Astrocyte of the cerebellum (primary cell): Measurements from ENCODE around the gene PCP4.

Experiments used
- DNase-seq: peaks from one replicate; pipeline ENCODE4 v3.0.0-alpha.2; 2011; ENCODE audit warnings: low read depth
- H3K4me3 ChIP-seq: 2 replicates; pipeline ENCODE4 v1.5.1; 2011; ENCODE audit warnings: mild to moderate bottlenecking, low read depth, low read length, moderate library complexity
- in situ Hi-C: cut with HindIII; loops from 2 replicates; pipeline ENCODE4 v1.10.0; 2017; ENCODE audit warnings: low sequenced_read_pairs
- TF ChIP-seq, protein P1 (sequence below): IDR thresholded peaks from 2 replicates; pipeline ENCODE4 v1.5.1; 2012; ENCODE audit warnings: low read length, low read depth, moderate library complexity, mild to moderate bottlenecking; ENCODE audit errors: missing control alignments

The PCP4 gene

DNA sequence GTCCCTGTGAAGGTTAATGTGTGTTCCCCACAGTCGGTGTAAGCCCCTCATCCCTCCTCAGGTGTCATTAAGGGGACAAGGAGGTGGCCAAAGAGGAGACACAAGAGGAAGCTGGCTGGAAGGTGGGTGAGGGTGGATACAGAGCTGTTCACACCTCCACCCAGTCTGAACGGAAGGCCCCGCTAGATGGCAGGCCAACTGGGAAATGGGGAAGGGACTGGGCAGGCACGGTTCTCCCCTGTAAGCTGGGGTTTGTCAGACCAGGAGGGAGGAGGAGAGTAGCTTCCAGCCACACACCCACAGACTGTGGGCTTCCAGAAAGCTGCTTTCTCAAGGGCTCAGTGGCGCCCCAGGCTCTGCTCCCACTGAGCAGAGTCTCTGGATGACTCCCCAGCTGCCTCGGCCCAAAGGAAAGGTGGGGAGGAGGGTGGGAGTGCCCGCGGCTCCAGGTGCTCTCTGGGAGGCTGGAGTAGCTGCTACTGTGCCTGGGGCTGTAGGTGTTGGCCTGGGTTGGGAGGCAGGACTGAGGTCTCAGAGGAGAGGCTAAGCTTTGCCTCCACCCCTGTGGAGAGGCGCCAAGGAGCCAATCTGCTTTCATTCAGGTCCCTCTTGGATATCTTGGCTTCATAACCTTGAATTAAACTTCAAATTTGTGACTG, 41.2 kb downstream of the PCP4 start:
- H3K4me3 ChIP-seq = no peak overlapping the region
- in situ Hi-C loops = no loop called here
- DNase-seq = no peak
- TF ChIP-seq, protein P1, sequence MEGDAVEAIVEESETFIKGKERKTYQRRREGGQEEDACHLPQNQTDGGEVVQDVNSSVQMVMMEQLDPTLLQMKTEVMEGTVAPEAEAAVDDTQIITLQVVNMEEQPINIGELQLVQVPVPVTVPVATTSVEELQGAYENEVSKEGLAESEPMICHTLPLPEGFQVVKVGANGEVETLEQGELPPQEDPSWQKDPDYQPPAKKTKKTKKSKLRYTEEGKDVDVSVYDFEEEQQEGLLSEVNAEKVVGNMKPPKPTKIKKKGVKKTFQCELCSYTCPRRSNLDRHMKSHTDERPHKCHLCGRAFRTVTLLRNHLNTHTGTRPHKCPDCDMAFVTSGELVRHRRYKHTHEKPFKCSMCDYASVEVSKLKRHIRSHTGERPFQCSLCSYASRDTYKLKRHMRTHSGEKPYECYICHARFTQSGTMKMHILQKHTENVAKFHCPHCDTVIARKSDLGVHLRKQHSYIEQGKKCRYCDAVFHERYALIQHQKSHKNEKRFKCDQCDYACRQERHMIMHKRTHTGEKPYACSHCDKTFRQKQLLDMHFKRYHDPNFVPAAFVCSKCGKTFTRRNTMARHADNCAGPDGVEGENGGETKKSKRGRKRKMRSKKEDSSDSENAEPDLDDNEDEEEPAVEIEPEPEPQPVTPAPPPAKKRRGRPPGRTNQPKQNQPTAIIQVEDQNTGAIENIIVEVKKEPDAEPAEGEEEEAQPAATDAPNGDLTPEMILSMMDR = no peak

- no peak overlapping the region for H3K4me3 ChIP-seq
- TF ChIP-seq, protein P1 = peak; percentile 36
- DNase-seq = no peak
- in situ Hi-C loops = no loop called here
Measured at GRCh38 chr21:39911286-39912199, 44.3 kb downstream of the PCP4 start.

DNA sequence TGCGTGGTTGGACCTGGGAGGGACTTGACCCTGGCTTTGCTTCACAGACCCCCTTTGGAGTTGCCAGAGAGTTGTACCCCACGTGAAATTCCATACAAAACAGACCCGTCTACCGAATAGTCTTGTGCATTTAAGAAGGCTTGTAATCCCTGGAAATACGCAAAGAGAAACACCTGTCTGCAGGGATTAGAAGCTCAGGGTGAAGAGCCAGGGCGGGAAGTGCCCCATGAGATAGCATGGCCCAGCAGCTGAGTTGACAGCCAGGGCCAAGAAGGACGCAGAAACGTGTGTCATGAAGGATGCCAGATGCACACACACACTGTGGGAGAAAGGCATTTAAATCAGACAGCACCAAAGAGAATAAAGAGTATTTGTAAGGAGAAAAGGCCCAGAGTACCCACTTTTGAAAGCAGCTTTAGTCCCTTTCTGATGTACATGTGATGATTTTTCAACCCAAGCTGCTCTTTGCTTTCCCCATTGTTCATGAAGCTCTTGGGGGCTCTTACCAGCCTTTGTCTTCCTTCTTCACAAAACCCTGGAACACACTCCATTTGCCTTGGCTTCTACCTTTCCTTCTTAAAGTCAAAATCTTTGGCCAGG, 46.6 kb downstream of the PCP4 start:
- no peak overlapping the region for H3K4me3 ChIP-seq
- DNase-seq = no peak
- TF ChIP-seq, protein P1 = no peak
- in situ Hi-C loops = no loop called here

GRCh38 chr21:39915881-39916280, 48.6 kb downstream of the PCP4 start:
- in situ Hi-C loops = no loop called here
- DNase-seq = peak; percentile 15
- no peak overlapping the region for H3K4me3 ChIP-seq
- TF ChIP-seq, protein P1 = no peak

DNA sequence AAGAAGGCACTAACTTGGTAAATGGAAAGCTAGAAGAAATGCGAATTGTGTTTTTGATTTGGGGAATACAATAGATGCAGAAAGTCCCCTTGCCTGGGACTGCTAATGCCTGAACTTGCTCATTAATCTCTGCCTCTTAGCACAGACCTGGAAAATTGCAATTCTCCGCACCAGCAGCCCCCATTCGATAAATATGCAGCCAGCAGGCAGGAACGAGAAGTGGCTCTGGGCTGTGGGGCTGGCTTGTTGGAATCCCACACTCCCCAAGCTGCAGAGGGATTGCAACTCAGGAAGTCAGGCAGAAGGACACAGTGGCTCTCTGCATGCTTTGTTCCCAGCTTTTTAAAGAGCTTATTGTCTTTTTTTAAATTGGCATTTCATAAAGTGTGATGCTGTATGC, 51.3 kb downstream of the PCP4 start:
- in situ Hi-C loops = no loop called here
- DNase-seq = no peak
- no peak overlapping the region for H3K4me3 ChIP-seq
- TF ChIP-seq, protein P1 = no peak

DNA sequence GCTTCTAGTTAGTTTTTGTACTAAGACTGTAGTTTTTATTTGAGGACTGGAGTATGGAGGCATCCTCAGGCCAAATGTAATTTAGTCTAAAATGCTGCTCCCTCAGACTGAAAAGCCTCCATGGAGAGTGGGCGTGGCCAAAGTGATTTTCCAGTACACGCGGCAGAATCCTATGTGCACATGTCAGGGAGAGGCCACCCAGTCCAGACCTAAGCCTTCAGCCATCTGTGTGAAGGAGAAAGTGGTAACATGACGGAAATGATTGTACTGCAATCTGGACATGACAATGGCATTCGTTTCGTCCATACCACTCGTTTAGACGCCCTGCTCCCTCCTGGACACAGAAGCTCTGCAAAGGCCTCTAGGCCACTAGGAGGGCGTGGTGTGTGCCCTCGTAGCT, 56.2 kb downstream of the PCP4 start:
- no peak for DNase-seq
- no peak overlapping the region for H3K4me3 ChIP-seq
- in situ Hi-C loops = no loop called here
- TF ChIP-seq, protein P1 = no peak
